Mesothelial cell of epicardium (in vitro differentiated cells): ENCODE data around the gene PPP3CA. TPM values are rescaled to one million over a fixed set of nuclear protein-coding genes. Genes with fewer than 3 reads are reported as not detected.

ENCODE experiments used
- DNase-seq, 2 experiments: peaks; one replicate each; pipeline ENCODE4 v3.0.0; 2021; ENCODE audit warnings: low spot score in 2 of 2; ENCODE audit not compliant: unreplicated experiment in 2 of 2
- H3K27ac Mint-ChIP-seq: 2 replicates; pipeline ENCODE4 v1.8.0; 2021; ENCODE audit warnings: mixed read lengths
- H3K27me3 Mint-ChIP-seq: 2 replicates; pipeline ENCODE4 v1.8.0; 2021; ENCODE audit warnings: low read depth, mixed read lengths
- H3K36me3 Mint-ChIP-seq: 2 replicates; pipeline ENCODE4 v1.8.0; 2021; ENCODE audit warnings: mixed read lengths
- H3K4me1 Mint-ChIP-seq: 2 replicates; pipeline ENCODE4 v1.8.0; 2021; ENCODE audit warnings: mixed read lengths
- H3K4me3 Mint-ChIP-seq: 2 replicates; pipeline ENCODE4 v1.8.0; 2021; ENCODE audit warnings: mild to moderate bottlenecking, moderate library complexity, mixed read lengths
- H3K9me3 Mint-ChIP-seq: 2 replicates; pipeline ENCODE4 v1.8.0; 2021; ENCODE audit warnings: mixed read lengths
- CTCF ChIP-seq: fragments of 200-600 bp; sonication (generic); IDR thresholded peaks from one replicate; pipeline ENCODE4 v1.5.0; 2021; ENCODE audit warnings: antibody characterized with exemption; ENCODE audit not compliant: unreplicated experiment
- total RNA-seq: library from RNA; stranded (reverse); gene quantifications from 3 replicates; pipeline ENCODE4 v1.2.1, GENCODE V29; 2021

PPP3CA gene
- total RNA-seq, 1 donor from 2014 or later, result 23.5 TPM

DNA sequence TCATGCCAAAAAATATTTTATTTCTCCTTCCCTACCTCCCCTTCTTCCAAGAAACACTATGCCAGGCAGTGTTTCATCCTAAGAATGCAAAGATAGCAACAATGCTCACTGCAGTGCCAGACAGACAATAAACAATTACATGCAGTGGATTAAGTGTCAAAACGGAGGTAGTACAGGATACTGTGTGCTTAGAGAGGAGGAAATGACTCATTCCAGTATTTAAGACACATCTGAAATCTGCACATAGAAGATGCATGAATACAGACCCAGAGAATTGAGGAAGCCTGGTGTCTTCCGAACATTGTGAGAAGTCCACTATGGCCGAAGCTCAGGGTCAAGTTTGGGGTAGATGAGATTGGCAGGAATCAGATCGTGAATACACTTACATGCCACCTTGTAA lies 326.4 kb downstream of the PPP3CA start:
- no peak for DNase-seq
- no peaks in the 10 kb centered on the region for H3K4me1 Mint-ChIP-seq
- peaks cover 3% of the 10 kb centered on the region for H3K9me3 Mint-ChIP-seq
- no peak for TF ChIP-seq CTCF
- H3K4me3 Mint-ChIP-seq, result no peak overlapping the region
- no peaks in the 10 kb centered on the region for H3K27me3 Mint-ChIP-seq
- H3K27ac Mint-ChIP-seq, result no peak overlapping the region
- no peaks in the 10 kb centered on the region for H3K36me3 Mint-ChIP-seq

DNA sequence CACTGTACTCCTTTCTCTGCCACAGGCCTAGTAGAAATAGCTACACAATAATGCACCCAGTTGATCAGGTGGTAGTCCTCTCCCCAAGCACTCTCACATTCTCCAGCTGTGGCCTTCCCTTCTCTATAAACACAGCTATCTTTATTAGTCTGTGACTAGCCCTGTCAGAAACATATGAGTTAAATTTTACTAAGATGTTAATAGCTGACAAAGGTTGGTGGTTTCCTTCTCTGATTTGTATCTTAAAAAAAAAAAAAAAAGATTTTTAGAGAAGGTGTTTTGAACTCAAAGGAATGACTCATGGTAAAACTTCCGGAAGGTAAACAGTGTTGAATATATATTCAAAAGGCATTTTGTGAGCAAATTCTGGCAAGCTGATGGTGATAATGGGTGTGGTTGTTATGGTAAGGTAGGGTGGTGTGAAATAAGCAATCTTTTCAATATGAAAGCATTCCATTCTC lies 327.4 kb downstream of the PPP3CA start:
- Mint-ChIP-seq H3K36me3 (no peaks in the 10 kb centered on the region), H3K4me3 (no peak overlapping the region), H3K27ac (no peak overlapping the region), H3K9me3 (peaks cover 4% of the 10 kb centered on the region), H3K4me1 (no peaks in the 10 kb centered on the region), H3K27me3 (no peaks in the 10 kb centered on the region)
- DNase-seq, result no peak
- TF ChIP-seq CTCF, result no peak

- no peaks in the 10 kb centered on the region for H3K4me1 Mint-ChIP-seq
- no peak for DNase-seq
- H3K27ac Mint-ChIP-seq, result no peak overlapping the region
- TF ChIP-seq CTCF, result no peak
- no peaks in the 10 kb centered on the region for H3K27me3 Mint-ChIP-seq
- no peaks in the 10 kb centered on the region for H3K36me3 Mint-ChIP-seq
- no peak overlapping the region for H3K4me3 Mint-ChIP-seq
- peaks cover 4% of the 10 kb centered on the region for H3K9me3 Mint-ChIP-seq
Observed at GRCh38 chr4:101019313-101019712, 328.0 kb downstream of the PPP3CA start.

GRCh38 chr4:101018836-101019235 lies 328.5 kb downstream of the PPP3CA start:
- no peaks in the 10 kb centered on the region for H3K4me1 Mint-ChIP-seq
- H3K36me3 Mint-ChIP-seq, result no peaks in the 10 kb centered on the region
- no peak overlapping the region for H3K27ac Mint-ChIP-seq
- peaks cover 4% of the 10 kb centered on the region for H3K9me3 Mint-ChIP-seq
- H3K4me3 Mint-ChIP-seq, result no peak overlapping the region
- TF ChIP-seq CTCF, result no peak
- H3K27me3 Mint-ChIP-seq, result no peaks in the 10 kb centered on the region
- no peak for DNase-seq

DNA sequence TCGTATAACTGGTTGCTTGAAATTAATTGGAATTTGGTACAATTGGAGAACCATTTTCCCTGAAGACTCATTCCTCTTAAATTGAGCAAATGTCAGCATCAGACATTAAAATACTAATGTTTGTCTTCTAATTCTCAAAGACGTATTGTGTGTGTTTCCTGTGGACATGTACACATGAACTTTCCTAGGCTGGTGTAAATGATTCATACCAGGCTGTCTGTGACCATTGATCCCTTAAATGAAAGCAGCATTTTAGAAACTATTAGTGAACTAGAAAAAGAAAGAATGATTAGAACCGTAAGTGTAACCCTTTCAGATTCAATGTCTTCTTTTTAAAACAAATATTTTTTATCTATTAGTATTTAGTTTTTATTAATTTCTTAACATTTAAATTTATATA lies 332.9 kb downstream of the PPP3CA start:
- Mint-ChIP-seq H3K4me1 (no peaks in the 10 kb centered on the region), H3K27ac (no peak overlapping the region), H3K4me3 (no peak overlapping the region), H3K27me3 (no peaks in the 10 kb centered on the region), H3K9me3 (peaks cover 4% of the 10 kb centered on the region), H3K36me3 (no peaks in the 10 kb centered on the region)
- no peak for DNase-seq
- no peak for TF ChIP-seq CTCF

DNA sequence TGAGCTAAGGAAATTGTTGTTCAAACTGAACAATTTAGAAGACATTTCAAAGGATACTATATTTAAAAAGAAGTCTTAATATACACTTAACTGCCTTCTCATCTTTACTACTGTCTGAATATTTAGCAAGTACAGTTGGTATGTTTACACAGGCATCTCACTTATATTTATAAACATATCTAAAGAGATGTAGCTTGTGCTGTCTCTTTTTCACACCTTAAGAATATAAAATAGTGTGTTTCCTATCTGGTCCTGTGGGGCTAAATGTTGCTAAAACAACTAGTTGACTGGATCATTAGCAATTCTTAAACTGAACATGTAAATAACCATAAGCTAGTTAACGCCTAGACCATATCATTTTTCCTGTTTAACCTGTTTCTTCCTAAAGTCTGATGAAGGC lies 336.3 kb downstream of the PPP3CA start:
- Mint-ChIP-seq H3K4me1 (no peaks in the 10 kb centered on the region), H3K27ac (no peak overlapping the region), H3K9me3 (peaks cover 1% of the 10 kb centered on the region), H3K36me3 (no peaks in the 10 kb centered on the region), H3K27me3 (no peaks in the 10 kb centered on the region), H3K4me3 (no peak overlapping the region)
- DNase-seq, result no peak
- TF ChIP-seq CTCF, result no peak
